ENCODE measurements around the gene VIPR2. TPM values are rescaled to one million over a fixed set of nuclear protein-coding genes. Genes with fewer than 3 reads are reported as not detected.

Gene VIPR2
- total RNA-seq, 2 donors from 2014 or later: not detected

GRCh38 chr7:159118623-159119022 lies 26.0 kb downstream of the VIPR2 start:
- ATAC-seq (no peak), DNase-seq (no peak)
- H3K27ac Mint-ChIP-seq: no peak overlapping the region
- H3K36me3 Mint-ChIP-seq (ENCODE audit: low read depth): no peaks in the 10 kb centered on the region
- H3K4me3 Mint-ChIP-seq: no peak overlapping the region
- no peaks in the 10 kb centered on the region for H3K9me3 ChIP-seq (ENCODE audit: control insufficient read depth, low read length, poor library complexity, severe bottlenecking)
- peaks cover 49% of the 10 kb centered on the region for H3K27me3 Mint-ChIP-seq
- H3K4me1 Mint-ChIP-seq: peaks cover 3% of the 10 kb centered on the region

- Mint-ChIP-seq H3K36me3 (ENCODE audit: low read depth) (no peaks in the 10 kb centered on the region), H3K27ac (no peak overlapping the region), H3K4me1 (peaks cover 3% of the 10 kb centered on the region), H3K27me3 (peaks cover 53% of the 10 kb centered on the region), H3K4me3 (no peak overlapping the region)
- DNase-seq (no peak), ATAC-seq (no peak)
- H3K9me3 ChIP-seq (ENCODE audit: control insufficient read depth, low read length, poor library complexity, severe bottlenecking): no peaks in the 10 kb centered on the region
Observed at GRCh38 chr7:159118197-159118595, 26.5 kb downstream of the VIPR2 start.

- DNase-seq (no peak), ATAC-seq (no peak)
- peaks cover 3% of the 10 kb centered on the region for H3K4me1 Mint-ChIP-seq
- peaks cover 57% of the 10 kb centered on the region for H3K27me3 Mint-ChIP-seq
- H3K9me3 ChIP-seq (ENCODE audit: control insufficient read depth, low read length, poor library complexity, severe bottlenecking): no peaks in the 10 kb centered on the region
- H3K4me3 Mint-ChIP-seq: peak overlapping the region; percentile 19
- H3K36me3 Mint-ChIP-seq (ENCODE audit: low read depth): no peaks in the 10 kb centered on the region
- H3K27ac Mint-ChIP-seq: no peak overlapping the region
Observed at GRCh38 chr7:159117366-159118196, 27.1 kb downstream of the VIPR2 start.

GRCh38 chr7:159116581-159117339 lies 27.9 kb downstream of the VIPR2 start:
- H3K27ac Mint-ChIP-seq: no peak overlapping the region
- no peak for ATAC-seq
- no peak overlapping the region for H3K4me3 Mint-ChIP-seq
- H3K27me3 Mint-ChIP-seq: peaks cover 61% of the 10 kb centered on the region
- H3K36me3 Mint-ChIP-seq (ENCODE audit: low read depth): no peaks in the 10 kb centered on the region
- no peak for DNase-seq
- H3K9me3 ChIP-seq (ENCODE audit: control insufficient read depth, low read length, poor library complexity, severe bottlenecking): no peaks in the 10 kb centered on the region
- H3K4me1 Mint-ChIP-seq: peaks cover 3% of the 10 kb centered on the region

- peaks cover 3% of the 10 kb centered on the region for H3K4me1 Mint-ChIP-seq
- no peaks in the 10 kb centered on the region for H3K36me3 Mint-ChIP-seq (ENCODE audit: low read depth)
Observed at GRCh38 chr7:159115601-159116501, 28.8 kb downstream of the VIPR2 start.

GRCh38 chr7:159114981-159115380 lies 29.7 kb downstream of the VIPR2 start:
- Mint-ChIP-seq H3K27ac (no peak overlapping the region), H3K4me1 (peaks cover 3% of the 10 kb centered on the region), H3K4me3 (no peak overlapping the region), H3K36me3 (ENCODE audit: low read depth) (no peaks in the 10 kb centered on the region), H3K27me3 (peaks cover 59% of the 10 kb centered on the region)
- DNase-seq: no peak
- ATAC-seq: no peak
- no peaks in the 10 kb centered on the region for H3K9me3 ChIP-seq (ENCODE audit: control insufficient read depth, low read length, poor library complexity, severe bottlenecking)

More at GRCh38 chr7:159115601-159116501, 28.8 kb downstream of the VIPR2 start:
- no peak overlapping the region for H3K4me3 Mint-ChIP-seq
- DNase-seq (no peak), ATAC-seq (no peak)
- no peak overlapping the region for H3K27ac Mint-ChIP-seq
- H3K9me3 ChIP-seq (ENCODE audit: control insufficient read depth, low read length, poor library complexity, severe bottlenecking): no peaks in the 10 kb centered on the region
- H3K27me3 Mint-ChIP-seq: peaks cover 59% of the 10 kb centered on the region

- Mint-ChIP-seq H3K36me3 (ENCODE audit: low read depth) (no peaks in the 10 kb centered on the region), H3K27ac (no peak overlapping the region), H3K4me3 (no peak overlapping the region), H3K4me1 (peaks cover 3% of the 10 kb centered on the region), H3K27me3 (peaks cover 55% of the 10 kb centered on the region)
- H3K9me3 ChIP-seq (ENCODE audit: control insufficient read depth, low read length, poor library complexity, severe bottlenecking): no peaks in the 10 kb centered on the region
- no peak for DNase-seq
- ATAC-seq: no peak
Observed at GRCh38 chr7:159114096-159114495, 30.6 kb downstream of the VIPR2 start.

- no peak for ATAC-seq
- Mint-ChIP-seq H3K4me3 (no peak overlapping the region), H3K36me3 (ENCODE audit: low read depth) (no peaks in the 10 kb centered on the region), H3K4me1 (peaks cover 3% of the 10 kb centered on the region), H3K27me3 (peaks cover 49% of the 10 kb centered on the region), H3K27ac (no peak overlapping the region)
- DNase-seq: no peak
- H3K9me3 ChIP-seq (ENCODE audit: control insufficient read depth, low read length, poor library complexity, severe bottlenecking): no peaks in the 10 kb centered on the region
Observed at GRCh38 chr7:159113056-159113455, 31.6 kb downstream of the VIPR2 start.

GRCh38 chr7:159112136-159113011 lies 32.3 kb downstream of the VIPR2 start:
- no peak for DNase-seq
- H3K4me3 Mint-ChIP-seq: peak overlapping the region; percentile 36
- peaks cover 3% of the 10 kb centered on the region for H3K4me1 Mint-ChIP-seq
- no peaks in the 10 kb centered on the region for H3K36me3 Mint-ChIP-seq (ENCODE audit: low read depth)
- H3K9me3 ChIP-seq (ENCODE audit: control insufficient read depth, low read length, poor library complexity, severe bottlenecking): no peaks in the 10 kb centered on the region
- no peak overlapping the region for H3K27ac Mint-ChIP-seq
- ATAC-seq: no peak
- H3K27me3 Mint-ChIP-seq: peaks cover 44% of the 10 kb centered on the region

GRCh38 chr7:159109653-159110035 lies 35.0 kb downstream of the VIPR2 start:
- H3K9me3 ChIP-seq (ENCODE audit: control insufficient read depth, low read length, poor library complexity, severe bottlenecking): no peaks in the 10 kb centered on the region
- H3K27me3 Mint-ChIP-seq: peaks cover 32% of the 10 kb centered on the region
- no peak for ATAC-seq
- H3K4me3 Mint-ChIP-seq: no peak overlapping the region
- no peak overlapping the region for H3K27ac Mint-ChIP-seq
- H3K36me3 Mint-ChIP-seq (ENCODE audit: low read depth): no peaks in the 10 kb centered on the region
- H3K4me1 Mint-ChIP-seq: peaks cover 4% of the 10 kb centered on the region
- DNase-seq: no peak

GRCh38 chr7:159108941-159109652 lies 35.6 kb downstream of the VIPR2 start:
- no peak for DNase-seq
- H3K36me3 Mint-ChIP-seq (ENCODE audit: low read depth): no peaks in the 10 kb centered on the region

GRCh38 chr7:159108491-159108890 lies 36.2 kb downstream of the VIPR2 start:
- Mint-ChIP-seq H3K4me1 (peaks cover 2% of the 10 kb centered on the region), H3K4me3 (no peak overlapping the region), H3K36me3 (ENCODE audit: low read depth) (no peaks in the 10 kb centered on the region), H3K27me3 (peaks cover 24% of the 10 kb centered on the region), H3K27ac (no peak overlapping the region)
- no peak for DNase-seq
- no peak for ATAC-seq
- H3K9me3 ChIP-seq (ENCODE audit: control insufficient read depth, low read length, poor library complexity, severe bottlenecking): no peaks in the 10 kb centered on the region

More at GRCh38 chr7:159108941-159109652, 35.6 kb downstream of the VIPR2 start:
- Mint-ChIP-seq H3K27ac (no peak overlapping the region), H3K4me3 (no peak overlapping the region), H3K27me3 (peaks cover 30% of the 10 kb centered on the region), H3K4me1 (peaks cover 2% of the 10 kb centered on the region)
- no peaks in the 10 kb centered on the region for H3K9me3 ChIP-seq (ENCODE audit: control insufficient read depth, low read length, poor library complexity, severe bottlenecking)
- ATAC-seq: no peak
